DMS153 treated with DMSO at 0.1 percent for 48 hours (cell line): ENCODE measurements around the gene MAP3K1.
"Not testable (repeated sequence)": the region's sequence is repeated elsewhere in the genome, so short reads cannot be mapped to it uniquely, and the experiment has no call there.

ENCODE experiments used
- DNase-seq: peaks from one replicate; lab custom pipeline; 2025; ENCODE audit not compliant: unreplicated experiment; lab: John Stamatoyannopoulos, UW

Gene MAP3K1

GRCh38 chr5:56814963-56815657 is at the start of gene MAP3K1:
TSS of gene MAP3K1 (plus strand) at chr5:56815549. CDS start at chr5:56815574, 25 bp downstream.
- no peak for DNase-seq

GRCh38 chr5:56766926-56767325 is 48.4 kb upstream of the MAP3K1 start:
- DNase-seq, result no peak

DNA sequence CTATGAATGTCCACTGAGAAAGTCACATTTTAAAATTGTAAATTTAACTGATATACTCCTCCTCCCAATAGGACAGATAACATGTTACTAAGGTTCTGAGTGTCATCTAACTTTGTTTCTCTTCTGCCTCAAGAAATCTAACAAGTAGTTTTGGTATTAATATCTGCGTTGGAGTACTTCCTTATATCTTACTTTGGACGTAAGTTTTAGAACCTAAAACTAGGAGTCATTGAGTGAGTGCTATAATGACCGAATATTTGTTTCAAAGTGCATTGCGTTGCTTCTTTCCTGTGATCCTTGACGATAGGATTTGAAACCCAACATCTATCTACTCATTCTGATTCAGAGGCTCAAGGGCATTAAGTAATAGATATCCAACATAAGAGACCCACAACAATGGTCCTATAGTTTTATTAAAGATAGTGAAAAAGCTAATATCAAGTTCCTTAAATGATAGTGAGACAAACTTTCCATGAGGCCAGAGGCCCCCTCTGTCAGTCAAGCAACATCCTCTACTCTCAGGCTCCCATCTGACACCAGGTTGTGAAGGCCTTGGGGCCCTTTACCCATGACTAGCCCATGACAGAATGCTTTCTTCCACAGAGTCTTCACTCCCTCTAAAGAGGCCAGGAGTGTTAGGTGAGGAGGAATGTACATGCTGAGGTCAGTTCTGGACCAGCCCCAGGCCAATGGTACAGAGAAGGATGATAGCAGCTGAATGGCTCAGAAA is 45.3 kb upstream of the MAP3K1 start:
- DNase-seq, result no peak

DNA sequence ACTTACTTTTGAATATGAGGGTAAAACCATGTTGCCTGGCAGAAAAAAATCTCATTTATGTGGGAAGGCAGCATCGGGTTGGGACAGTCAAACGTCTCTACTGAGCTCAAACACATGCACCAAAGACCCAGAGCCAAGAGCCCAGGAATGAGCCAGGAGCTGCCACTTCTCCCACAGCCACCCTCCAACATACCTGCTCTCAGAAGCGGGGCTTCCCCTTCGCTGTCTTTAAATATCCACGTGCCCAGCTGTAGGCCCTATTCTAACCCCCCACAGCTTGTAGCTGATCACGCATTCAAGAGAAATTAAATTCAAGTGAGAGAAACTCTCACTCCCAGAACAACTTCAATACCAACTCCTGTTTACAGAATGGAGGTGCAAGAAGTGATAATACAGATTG is 42.6 kb upstream of the MAP3K1 start:
- no peak for DNase-seq

DNA sequence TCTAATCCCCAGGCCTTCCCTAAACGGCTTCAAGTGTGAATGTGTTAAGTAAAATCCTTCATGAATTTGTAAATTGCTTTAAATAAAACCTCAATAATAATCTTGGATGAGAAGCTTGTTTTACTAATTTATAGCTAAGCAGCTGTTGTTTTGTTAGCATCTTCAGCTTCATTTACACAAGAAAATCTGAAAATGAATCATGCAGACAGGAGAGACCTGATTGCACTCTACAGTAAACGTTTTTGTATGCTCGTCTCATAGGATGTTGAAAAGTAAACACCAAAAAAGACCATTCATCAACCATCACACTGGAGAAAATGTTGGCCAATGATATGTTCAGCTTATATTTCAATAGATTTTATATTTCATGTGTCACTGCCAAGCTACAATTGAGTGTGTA is 40.4 kb upstream of the MAP3K1 start:
- DNase-seq, result no peak

- DNase-seq, result not testable (repeated sequence)
Observed at GRCh38 chr5:56776212-56776846, 39.0 kb upstream of the MAP3K1 start.

DNA sequence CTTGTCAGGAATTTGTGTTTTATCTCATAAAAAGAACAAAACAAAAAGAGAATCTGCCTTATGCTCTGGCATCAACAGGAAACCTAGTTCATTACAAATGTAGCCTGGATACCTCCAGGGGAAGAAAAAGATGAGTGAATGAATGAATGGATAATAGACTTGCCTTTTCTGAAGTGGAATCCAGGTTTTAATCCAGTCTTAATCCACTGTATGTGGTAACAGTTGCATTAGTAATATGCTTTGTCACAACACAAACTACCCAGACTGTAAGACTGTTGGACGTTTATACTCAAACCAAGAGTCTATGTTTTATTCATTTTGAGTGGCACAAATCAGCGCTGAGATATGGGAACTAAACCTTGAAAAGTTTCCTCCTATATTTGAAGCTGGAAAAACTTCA is 32.1 kb upstream of the MAP3K1 start:
- DNase-seq, result no peak

- no peak for DNase-seq
Observed at GRCh38 chr5:56786346-56786745, 29.0 kb upstream of the MAP3K1 start.

GRCh38 chr5:56791396-56791795 is 24.0 kb upstream of the MAP3K1 start:
- no peak for DNase-seq

DNA sequence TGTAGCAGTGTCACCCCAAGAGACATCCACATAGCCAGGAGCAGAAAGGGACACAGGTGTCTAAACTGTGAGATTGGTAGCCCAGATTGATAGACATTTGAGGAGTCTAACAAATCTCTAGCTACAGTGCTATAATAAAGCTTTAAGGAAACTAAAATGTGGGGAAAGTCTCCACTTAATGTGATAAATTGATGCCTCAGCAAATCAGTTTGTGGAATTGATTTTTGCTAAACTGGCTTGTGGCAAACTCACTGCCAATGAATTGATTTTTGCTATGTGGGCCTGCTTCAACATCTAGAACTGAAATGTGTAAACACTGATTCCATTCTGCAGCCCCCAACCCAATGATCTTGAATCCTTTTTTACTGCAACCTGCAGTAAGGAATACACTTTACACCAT is 16.8 kb upstream of the MAP3K1 start:
- no peak for DNase-seq

- DNase-seq, result no peak
Observed at GRCh38 chr5:56800186-56800585, 15.2 kb upstream of the MAP3K1 start.

GRCh38 chr5:56801256-56801655 is 14.1 kb upstream of the MAP3K1 start:
- no peak for DNase-seq

GRCh38 chr5:56802205-56802604 is 13.1 kb upstream of the MAP3K1 start:
- no peak for DNase-seq

DNA sequence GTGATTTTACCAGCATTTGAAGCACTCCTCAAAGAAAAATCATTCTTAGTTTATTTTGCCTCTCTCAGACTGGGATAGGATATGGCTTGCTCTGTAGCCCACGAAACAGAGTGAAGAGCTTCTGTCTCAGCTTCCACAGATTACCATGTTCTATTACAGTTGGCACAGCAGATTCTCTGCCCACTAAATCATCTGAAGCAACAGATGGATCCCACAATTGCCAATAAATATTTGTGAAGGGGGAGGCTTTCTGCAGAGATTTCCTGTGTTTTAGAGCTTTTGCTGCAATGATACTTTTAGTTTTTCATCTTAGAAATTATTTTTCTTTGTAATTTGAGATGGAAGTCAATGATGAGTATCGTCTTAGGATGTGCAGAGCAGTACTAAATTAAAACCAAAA is 12.3 kb upstream of the MAP3K1 start:
- DNase-seq, result no peak

- no peak for DNase-seq
Observed at GRCh38 chr5:56803894-56804293, 11.5 kb upstream of the MAP3K1 start.

GRCh38 chr5:56807679-56808078 is 7.7 kb upstream of the MAP3K1 start:
- DNase-seq, result no peak

GRCh38 chr5:56808211-56808610 is 7.1 kb upstream of the MAP3K1 start:
- no peak for DNase-seq

DNA sequence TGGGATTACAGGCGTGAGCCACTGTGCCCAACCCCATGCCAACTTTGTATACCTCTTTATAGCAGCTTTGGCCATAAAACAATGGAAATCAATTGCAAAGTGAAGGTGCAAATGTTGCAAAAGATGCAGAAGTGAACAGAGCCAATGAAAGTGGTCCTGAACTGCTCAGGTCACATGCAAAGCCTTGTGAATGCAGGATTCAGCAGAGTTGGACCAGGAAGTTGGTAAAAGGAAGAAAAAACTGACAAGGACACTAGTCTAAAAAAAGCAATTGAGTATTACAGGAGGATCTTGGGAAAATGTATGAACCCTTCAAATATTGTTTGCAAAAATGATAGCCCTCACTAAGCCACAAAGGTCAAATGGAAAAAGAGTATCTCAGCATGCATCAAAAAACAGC is 4.5 kb upstream of the MAP3K1 start:
- no peak for DNase-seq

DNA sequence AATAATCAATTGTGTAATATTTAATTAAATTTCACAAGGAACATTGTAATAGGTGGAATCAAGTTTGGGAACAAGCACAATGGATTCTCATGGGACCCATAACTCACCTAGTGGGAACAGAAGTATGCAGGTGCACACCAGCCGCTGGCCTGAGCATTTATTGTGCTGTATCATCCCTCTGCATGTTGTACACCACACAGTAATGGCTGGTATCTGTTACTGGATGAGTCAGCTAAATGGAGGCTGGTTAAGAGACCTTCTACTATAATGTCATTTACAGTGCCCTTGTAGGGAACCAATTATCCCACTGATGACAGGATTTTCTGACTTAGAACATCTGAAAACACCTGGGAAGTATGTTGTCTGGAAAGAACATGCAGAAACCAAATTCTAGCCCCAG is 3.2 kb upstream of the MAP3K1 start:
- no peak for DNase-seq

DNA sequence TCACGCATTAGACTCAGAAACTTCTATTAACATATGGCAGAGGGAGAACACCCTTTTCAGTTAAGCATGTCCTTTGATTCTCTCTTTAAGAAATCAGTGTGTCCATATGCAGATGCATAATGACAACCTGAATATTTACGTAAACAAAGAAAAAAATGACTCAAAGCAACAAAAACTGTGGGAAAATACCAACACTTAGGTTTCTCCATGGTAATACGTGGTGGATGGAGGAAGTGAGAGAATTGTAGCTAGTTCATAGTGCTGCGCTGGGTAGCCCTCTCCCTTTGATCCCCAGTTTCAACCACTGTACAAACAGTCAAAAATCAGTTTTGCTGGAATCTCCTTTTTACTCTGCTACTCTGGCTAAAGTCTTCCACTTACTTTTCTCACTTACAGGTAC is 2.0 kb upstream of the MAP3K1 start:
- DNase-seq, result no peak

GRCh38 chr5:56814361-56814962 is 887 bp upstream of the MAP3K1 start:
- DNase-seq, result no peak
